Tibial nerve (tissue), 4 donors: Measurements from ENCODE around the gene USP32. TPM values are rescaled to one million over a fixed set of nuclear protein-coding genes. Genes with fewer than 3 reads are reported as not detected.
"Not testable (repeated sequence)": the region's sequence is repeated elsewhere in the genome, so short reads cannot be mapped to it uniquely, and the experiment has no call there.

Experiments used
- DNase-seq, 2 donors: peaks; one replicate each; pipeline ENCODE4 v3.0.0-alpha.2; 2019; ENCODE audit warnings: low spot score in 2 of 2
- H3K27ac ChIP-seq, 4 donors: fragments of 200-600 bp; sonication (generic) in 3 of 4; one replicate each; pipeline ENCODE4 v1.5.1; 2017 to 2019; ENCODE audit warnings: mild to moderate bottlenecking in 1 of 4
- H3K27me3 ChIP-seq, 2 donors: fragments of 200-600 bp; sonication (generic) in 1 of 2; one replicate each; pipeline versions ENCODE4 v1.5.1 to v1.6.0; 2017 to 2019
- H3K36me3 ChIP-seq, 3 donors: fragments of 200-600 bp; sonication (generic); one replicate each; pipeline ENCODE4 v1.5.1; 2018 to 2019
- H3K4me1 ChIP-seq, 4 donors: fragments of 200-600 bp; sonication (generic) in 3 of 4; one replicate each; pipeline ENCODE4 v1.5.1; 2017 to 2019
- H3K4me3 ChIP-seq, 4 donors: fragments of 200-600 bp; sonication (generic) in 3 of 4; one replicate each; pipeline ENCODE4 v1.5.1; 2017 to 2019; ENCODE audit warnings: mild to moderate bottlenecking in 1 of 4, moderate library complexity in 1 of 4
- H3K9me3 ChIP-seq, 4 donors: fragments of 200-600 bp; sonication (generic) in 3 of 4; one replicate each; pipeline ENCODE4 v1.5.1; 2017 to 2019
- EP300 ChIP-seq, 2 donors: sonication (generic); formaldehyde crosslinking; IDR thresholded peaks; one replicate each; pipeline ENCODE4 v1.6.1; 2017; ENCODE audit warnings: antibody characterized with exemption in 2 of 2, mild to moderate bottlenecking in 1 of 2
- POLR2A ChIP-seq, 2 donors: fragments of 450-650 bp; IDR thresholded peaks; one replicate each; pipeline ENCODE4 v1.6.1; 2017; ENCODE audit warnings: antibody characterized with exemption in 2 of 2, mild to moderate bottlenecking in 2 of 2, moderate library complexity in 2 of 2
- WGBS, 2 donors: methylation state at CpG; one replicate each; pipeline ENCODE4 v1.1.5; 2018; 5-methylcytosine and 5-hydroxymethylcytosine counted together
- total RNA-seq, 4 donors: library from RNA; depleted of rRNA; stranded (reverse); fragments of >200 nt; gene quantifications; one replicate each; pipeline ENCODE4 v1.1.0, GENCODE V29; 2016
- TF ChIP-seq, protein P1 (sequence below), 5 experiments: fragments of 200-600 bp in 3 of 5; fragments of 450-650 bp in 2 of 5; sonication (generic) in 3 of 5; IDR thresholded peaks; one replicate each; pipeline ENCODE4 v1.5.1; 2016 to 2019; ENCODE audit warnings: antibody characterized with exemption in 5 of 5, mild to moderate bottlenecking in 3 of 5, moderate library complexity in 2 of 5

USP32 gene
- total RNA-seq, 4 donors from 2014 or later: 49.6 to 64.7 (median 56.5) TPM

DNA sequence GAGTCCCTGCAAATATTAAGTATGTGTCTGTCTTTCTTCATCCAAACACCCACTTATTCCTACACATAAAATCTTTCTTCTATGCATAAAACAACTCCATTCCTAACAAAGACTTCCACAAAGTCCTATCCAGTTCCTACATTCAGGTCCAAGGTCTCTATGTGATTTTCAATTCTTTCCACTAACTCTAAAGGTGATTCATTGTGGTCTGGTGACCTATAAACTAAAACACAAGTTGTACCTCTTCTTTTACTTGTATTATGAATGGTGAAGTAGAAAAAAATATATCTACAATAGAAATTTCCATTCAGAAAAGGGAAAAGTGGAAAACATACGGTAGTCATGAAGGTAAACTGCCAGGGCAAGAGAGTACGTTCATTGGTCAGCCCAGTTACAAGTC lies 56.6 kb downstream of the USP32 start:
- no peak for DNase-seq
- H3K4me1 ChIP-seq: peaks cover 0 to 18% (median 6%) of the 10 kb centered on the region in 4 donors
- WGBS, 2 donors: 53 to 79% methylated on average over 2 of the region's 2 CpGs
- H3K27me3 ChIP-seq: no peaks in the 10 kb centered on the region
- TF ChIP-seq, protein P1, sequence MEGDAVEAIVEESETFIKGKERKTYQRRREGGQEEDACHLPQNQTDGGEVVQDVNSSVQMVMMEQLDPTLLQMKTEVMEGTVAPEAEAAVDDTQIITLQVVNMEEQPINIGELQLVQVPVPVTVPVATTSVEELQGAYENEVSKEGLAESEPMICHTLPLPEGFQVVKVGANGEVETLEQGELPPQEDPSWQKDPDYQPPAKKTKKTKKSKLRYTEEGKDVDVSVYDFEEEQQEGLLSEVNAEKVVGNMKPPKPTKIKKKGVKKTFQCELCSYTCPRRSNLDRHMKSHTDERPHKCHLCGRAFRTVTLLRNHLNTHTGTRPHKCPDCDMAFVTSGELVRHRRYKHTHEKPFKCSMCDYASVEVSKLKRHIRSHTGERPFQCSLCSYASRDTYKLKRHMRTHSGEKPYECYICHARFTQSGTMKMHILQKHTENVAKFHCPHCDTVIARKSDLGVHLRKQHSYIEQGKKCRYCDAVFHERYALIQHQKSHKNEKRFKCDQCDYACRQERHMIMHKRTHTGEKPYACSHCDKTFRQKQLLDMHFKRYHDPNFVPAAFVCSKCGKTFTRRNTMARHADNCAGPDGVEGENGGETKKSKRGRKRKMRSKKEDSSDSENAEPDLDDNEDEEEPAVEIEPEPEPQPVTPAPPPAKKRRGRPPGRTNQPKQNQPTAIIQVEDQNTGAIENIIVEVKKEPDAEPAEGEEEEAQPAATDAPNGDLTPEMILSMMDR (IDR thresholded peaks at IDR 0.05): no peak
- TF ChIP-seq EP300 (IDR thresholded peaks at IDR 0.05) (no peak), POLR2A (IDR thresholded peaks at IDR 0.05) (no peak)
- H3K9me3 ChIP-seq: no peaks in the 10 kb centered on the region
- peaks cover 0 to 7% (median 0%) of the 10 kb centered on the region in 3 donors for H3K36me3 ChIP-seq
- no peak overlapping the region for H3K4me3 ChIP-seq
- no peak overlapping the region for H3K27ac ChIP-seq

- no peak for TF ChIP-seq EP300 (IDR thresholded peaks at IDR 0.05)
- no peak for TF ChIP-seq POLR2A (IDR thresholded peaks at IDR 0.05)
- WGBS, 2 donors: 34 to 55% methylated on average over 2 of the region's 2 CpGs
- no peak overlapping the region for H3K4me3 ChIP-seq
Observed at GRCh38 chr17:60333628-60334031, 58.3 kb downstream of the USP32 start.

DNA sequence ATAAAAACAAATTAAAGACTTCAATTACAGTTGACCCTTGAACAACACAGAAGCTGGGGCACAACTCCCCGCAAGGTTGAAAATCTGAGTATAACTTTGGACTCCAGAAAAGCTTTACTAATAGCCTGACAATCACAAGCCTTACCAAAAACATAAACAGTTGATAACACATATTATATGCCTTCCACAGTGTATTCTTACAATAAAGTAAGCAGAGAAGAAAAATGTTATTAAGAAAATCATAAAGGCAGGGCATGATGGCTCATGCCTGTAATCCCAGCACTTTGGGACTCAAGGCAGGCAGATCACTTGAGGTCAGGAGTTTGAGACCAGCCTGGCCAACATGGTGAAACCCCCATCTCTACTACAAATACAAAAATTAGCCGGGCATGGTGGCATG lies 58.9 kb downstream of the USP32 start:
- not testable (repeated sequence) for H3K27ac ChIP-seq, H3K9me3 ChIP-seq, H3K4me3 ChIP-seq, H3K27me3 ChIP-seq, DNase-seq
- Histone ChIP-seq H3K36me3 (peaks cover 0 to 11% (median 0%) of the 10 kb centered on the region in 3 donors), H3K4me1 (peaks cover 0 to 18% (median 6%) of the 10 kb centered on the region in 4 donors)
- WGBS, 2 donors: 88 to 89% methylated on average over 2 of the region's 2 CpGs

More at GRCh38 chr17:60333628-60334031, 58.3 kb downstream of the USP32 start:
- Histone ChIP-seq H3K27me3 (no peaks in the 10 kb centered on the region), H3K9me3 (no peaks in the 10 kb centered on the region), H3K36me3 (peaks cover 0 to 9% (median 0%) of the 10 kb centered on the region in 3 donors), H3K27ac (no peak overlapping the region), H3K4me1 (peaks cover 0 to 18% (median 6%) of the 10 kb centered on the region in 4 donors)
- no peak for DNase-seq

- Histone ChIP-seq H3K27ac (no peak overlapping the region), H3K4me1 (peaks cover 0 to 18% (median 6%) of the 10 kb centered on the region in 4 donors), H3K27me3 (no peaks in the 10 kb centered on the region), H3K36me3 (peaks cover 0 to 16% (median 0%) of the 10 kb centered on the region in 3 donors), H3K9me3 (no peaks in the 10 kb centered on the region), H3K4me3 (no peak overlapping the region)
- WGBS, 2 donors: 66 to 70% methylated on average over 2 of the region's 2 CpGs
- TF ChIP-seq, protein P1 (IDR thresholded peaks at IDR 0.05): no peak
- no peak for TF ChIP-seq EP300 (IDR thresholded peaks at IDR 0.05)
- TF ChIP-seq POLR2A (IDR thresholded peaks at IDR 0.05): no peak
- DNase-seq: no peak
Observed at GRCh38 chr17:60332574-60332973, 59.4 kb downstream of the USP32 start.

- Histone ChIP-seq H3K27me3 (no peaks in the 10 kb centered on the region), H3K36me3 (peaks cover 0 to 19% (median 0%) of the 10 kb centered on the region in 3 donors), H3K27ac (no peak overlapping the region), H3K4me3 (no peak overlapping the region), H3K4me1 (peaks cover 0 to 18% (median 6%) of the 10 kb centered on the region in 4 donors), H3K9me3 (no peaks in the 10 kb centered on the region)
- WGBS, 2 donors: 100% methylated on average over 1 of the region's 1 CpG
- no peak for TF ChIP-seq EP300 (IDR thresholded peaks at IDR 0.05)
- TF ChIP-seq, protein P1 (IDR thresholded peaks at IDR 0.05): no peak
- no peak for TF ChIP-seq POLR2A (IDR thresholded peaks at IDR 0.05)
- DNase-seq: no peak
Observed at GRCh38 chr17:60330731-60331130, 61.2 kb downstream of the USP32 start.

GRCh38 chr17:60328679-60329078 lies 63.3 kb downstream of the USP32 start:
- no peak for DNase-seq
- WGBS, 2 donors: 87 to 90% methylated on average over 8 to 9 of the region's 9 CpGs
- H3K4me3 ChIP-seq: no peak overlapping the region
- peaks cover 0 to 12% (median 6%) of the 10 kb centered on the region in 4 donors for H3K4me1 ChIP-seq
- TF ChIP-seq EP300 (IDR thresholded peaks at IDR 0.05): no peak
- TF ChIP-seq POLR2A (IDR thresholded peaks at IDR 0.05): no peak
- TF ChIP-seq, protein P1 (IDR thresholded peaks at IDR 0.05): no peak
- H3K9me3 ChIP-seq: no peaks in the 10 kb centered on the region
- H3K27ac ChIP-seq: no peak overlapping the region
- H3K36me3 ChIP-seq: peaks cover 0 to 25% (median 0%) of the 10 kb centered on the region in 3 donors
- H3K27me3 ChIP-seq: no peaks in the 10 kb centered on the region
